OCI-LY7 (cell line): ENCODE data around the gene ARX.

Experiments used
- EZH2phosphoT487 ChIP-seq: fragments of 200-600 bp; sonication (generic); IDR thresholded peaks from 2 replicates; pipeline ENCODE4 v1.6.1; 2018; ENCODE audit warnings: low read depth, borderline replicate concordance, mild to moderate bottlenecking, mixed run types, antibody characterized with exemption, low read length, moderate library complexity, mixed read lengths
- TF ChIP-seq, protein P1 (sequence below): fragments of 200-600 bp; sonication (generic); conservative IDR thresholded peaks from 2 replicates; pipeline ENCODE4 v1.5.1; 2014; ENCODE audit warnings: mild to moderate bottlenecking, antibody characterized with exemption, low read length, moderate library complexity, mixed read lengths

DNA sequence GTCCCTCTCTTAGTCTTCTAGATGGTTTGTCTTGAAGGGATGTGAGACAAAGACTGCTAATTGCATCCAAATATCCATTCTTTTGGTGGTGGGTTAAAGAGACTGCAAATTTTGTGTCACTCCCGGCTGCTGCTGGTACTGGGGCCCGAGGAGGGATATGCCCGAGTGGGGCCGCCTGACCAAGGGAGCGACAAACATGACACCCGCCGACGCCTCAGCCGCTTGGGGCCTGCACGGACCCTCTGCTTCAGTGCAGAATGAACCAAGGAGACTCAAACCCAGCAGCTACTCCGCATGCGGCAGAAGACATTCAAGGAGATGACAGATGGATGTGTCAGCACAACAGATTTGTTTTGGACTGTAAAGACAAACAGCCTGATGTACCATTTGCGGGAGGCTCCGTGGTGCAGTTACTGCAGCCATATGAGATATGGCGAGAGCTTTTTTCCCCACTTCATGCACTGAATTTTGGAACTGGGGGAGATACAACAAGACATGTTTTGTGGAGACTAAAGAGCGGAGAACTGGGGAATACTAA lies 13.6 kb upstream of the ARX start:
- TF ChIP-seq, protein P1, sequence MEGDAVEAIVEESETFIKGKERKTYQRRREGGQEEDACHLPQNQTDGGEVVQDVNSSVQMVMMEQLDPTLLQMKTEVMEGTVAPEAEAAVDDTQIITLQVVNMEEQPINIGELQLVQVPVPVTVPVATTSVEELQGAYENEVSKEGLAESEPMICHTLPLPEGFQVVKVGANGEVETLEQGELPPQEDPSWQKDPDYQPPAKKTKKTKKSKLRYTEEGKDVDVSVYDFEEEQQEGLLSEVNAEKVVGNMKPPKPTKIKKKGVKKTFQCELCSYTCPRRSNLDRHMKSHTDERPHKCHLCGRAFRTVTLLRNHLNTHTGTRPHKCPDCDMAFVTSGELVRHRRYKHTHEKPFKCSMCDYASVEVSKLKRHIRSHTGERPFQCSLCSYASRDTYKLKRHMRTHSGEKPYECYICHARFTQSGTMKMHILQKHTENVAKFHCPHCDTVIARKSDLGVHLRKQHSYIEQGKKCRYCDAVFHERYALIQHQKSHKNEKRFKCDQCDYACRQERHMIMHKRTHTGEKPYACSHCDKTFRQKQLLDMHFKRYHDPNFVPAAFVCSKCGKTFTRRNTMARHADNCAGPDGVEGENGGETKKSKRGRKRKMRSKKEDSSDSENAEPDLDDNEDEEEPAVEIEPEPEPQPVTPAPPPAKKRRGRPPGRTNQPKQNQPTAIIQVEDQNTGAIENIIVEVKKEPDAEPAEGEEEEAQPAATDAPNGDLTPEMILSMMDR, result no peak
- TF ChIP-seq EZH2phosphoT487, result no peak
